WTC11 (cell line): ENCODE data around the gene NTSR1. TPM values are rescaled to one million over a fixed set of nuclear protein-coding genes. Genes with fewer than 3 reads are reported as not detected.
"Not testable (repeated sequence)": the region's sequence is repeated elsewhere in the genome, so short reads cannot be mapped to it uniquely, and the experiment has no call there.

Source experiments
- ATAC-seq: fragments of 200-7000 bp; cut with Tn5 transposase; 2 replicates; pipeline ENCODE4 v1.10.0; 2021; ENCODE audit warnings: mild to moderate bottlenecking, moderate library complexity
- CTCF ChIA-PET: fragments of 300-600 bp; sonication (Branson Sonifier 250); formaldehyde crosslinking; loops from one replicate; lab custom pipeline; 2021; ENCODE audit warnings: antibody characterized with exemption; lab: Charles Lee
- POLR2A ChIA-PET: fragments of 350-600 bp; sonication (Branson Sonifier 250); formaldehyde crosslinking; loops from one replicate; lab custom pipeline; 2021; ENCODE audit warnings: antibody characterized with exemption; lab: Charles Lee
- DNase-seq: peaks from one replicate; pipeline ENCODE4 v3.0.0; 2021; ENCODE audit warnings: low spot score
- H3K27ac Mint-ChIP-seq: 2 replicates; pipeline ENCODE4 v1.8.0; 2021; ENCODE audit warnings: mixed read lengths
- H3K27me3 Mint-ChIP-seq: 2 replicates; pipeline ENCODE4 v1.8.0; 2021; ENCODE audit warnings: low read depth, mild to moderate bottlenecking, moderate library complexity, mixed read lengths
- H3K36me3 Mint-ChIP-seq: 2 replicates; pipeline ENCODE4 v1.8.0; 2021; ENCODE audit warnings: mixed read lengths
- H3K4me1 Mint-ChIP-seq: 2 replicates; pipeline ENCODE4 v1.8.0; 2022; ENCODE audit warnings: mixed read lengths
- H3K4me3 Mint-ChIP-seq: 2 replicates; pipeline ENCODE4 v1.8.0; 2021; ENCODE audit warnings: mild to moderate bottlenecking, moderate library complexity, mixed read lengths
- H3K9me3 Mint-ChIP-seq: 2 replicates; pipeline ENCODE4 v1.8.0; 2021; ENCODE audit warnings: mixed read lengths
- ATF1 ChIP-seq: sonication (generic); formaldehyde crosslinking; IDR thresholded peaks from 2 replicates; pipeline ENCODE4 v1.8.1; 2023; ENCODE audit warnings: mild to moderate bottlenecking, moderate library complexity, missing genetic modification reagents
- FOXP1 ChIP-seq: sonication (generic); formaldehyde crosslinking; IDR thresholded peaks from 2 replicates; pipeline ENCODE4 v1.8.0; 2022; ENCODE audit warnings: missing genetic modification reagents, mild to moderate bottlenecking, moderate library complexity, borderline replicate concordance
- GABPB1 ChIP-seq: sonication (generic); formaldehyde crosslinking; IDR thresholded peaks from 2 replicates; pipeline ENCODE4 v1.8.1; 2023; ENCODE audit warnings: mild to moderate bottlenecking, missing genetic modification reagents
- IRF2 ChIP-seq: sonication (generic); formaldehyde crosslinking; IDR thresholded peaks from 2 replicates; pipeline ENCODE4 v1.8.0; 2022; ENCODE audit warnings: low read depth, missing genetic modification reagents, borderline replicate concordance
- JAZF1 ChIP-seq: fragments of 250-450 bp; sonication (Bioruptor Pico); IDR thresholded peaks from 2 replicates; pipeline ENCODE4 v1.9.0; 2021; ENCODE audit warnings: moderate library complexity, mild to moderate bottlenecking, inconsistent platforms
- KAT7 ChIP-seq: sonication (generic); formaldehyde crosslinking; IDR thresholded peaks from 2 replicates; pipeline ENCODE4 v1.8.1; 2023; ENCODE audit warnings: missing genetic modification reagents, mild to moderate bottlenecking, borderline replicate concordance
- NR1H2 ChIP-seq: sonication (generic); formaldehyde crosslinking; IDR thresholded peaks from 2 replicates; pipeline ENCODE4 v1.9.0; 2021; ENCODE audit warnings: mild to moderate bottlenecking, moderate library complexity, missing genetic modification reagents
- RORB ChIP-seq: fragments of 250-450 bp; sonication (Bioruptor Pico); IDR thresholded peaks from 2 replicates; pipeline ENCODE4 v1.9.0; 2021; ENCODE audit warnings: mild to moderate bottlenecking
- SOX15 ChIP-seq: fragments of 250-450 bp; sonication (Bioruptor Pico); IDR thresholded peaks from 2 replicates; pipeline ENCODE4 v1.9.0; 2021; ENCODE audit warnings: mild to moderate bottlenecking
- ZBTB21 ChIP-seq: sonication (generic); formaldehyde crosslinking; IDR thresholded peaks from 2 replicates; pipeline ENCODE4 v1.8.1; 2023; ENCODE audit warnings: mild to moderate bottlenecking, missing genetic modification reagents, borderline replicate concordance
- ZNF232 ChIP-seq: sonication (generic); formaldehyde crosslinking; IDR thresholded peaks from 2 replicates; pipeline ENCODE4 v1.8.0; 2022; ENCODE audit warnings: mild to moderate bottlenecking, missing genetic modification reagents
- ZNF423 ChIP-seq: fragments of 250-450 bp; sonication (Bioruptor Pico); IDR thresholded peaks from 2 replicates; pipeline ENCODE4 v2.1.2; 2022; ENCODE audit warnings: mild to moderate bottlenecking, moderate library complexity
- total RNA-seq: library from RNA; stranded (reverse); gene quantifications from 3 replicates; pipeline ENCODE4 v1.2.3, GENCODE V29; 2021
- TF ChIP-seq, protein P1 (sequence below): fragments of 250-450 bp; sonication (Bioruptor Pico); IDR thresholded peaks from 2 replicates; pipeline ENCODE4 v1.8.0; 2021; ENCODE audit warnings: mild to moderate bottlenecking
- TF ChIP-seq, protein P2 (sequence below): sonication (generic); formaldehyde crosslinking; IDR thresholded peaks from 2 replicates; pipeline ENCODE4 v1.8.0; 2023; ENCODE audit warnings: missing genetic modification reagents
- TF ChIP-seq, protein P3 (sequence below): sonication (generic); formaldehyde crosslinking; IDR thresholded peaks from 2 replicates; pipeline ENCODE4 v1.8.0; 2023; ENCODE audit warnings: mild to moderate bottlenecking, missing genetic modification reagents
- TF ChIP-seq, protein P4 (sequence below): sonication (generic); formaldehyde crosslinking; IDR thresholded peaks from 2 replicates; pipeline ENCODE4 v1.8.0; 2022; ENCODE audit warnings: mild to moderate bottlenecking, missing genetic modification reagents
- TF ChIP-seq, protein P5 (sequence below): sonication (generic); formaldehyde crosslinking; IDR thresholded peaks from 2 replicates; pipeline ENCODE4 v1.8.1; 2023; ENCODE audit warnings: mild to moderate bottlenecking, missing genetic modification reagents, moderate library complexity

NTSR1 gene
- total RNA-seq, 1 experiment from 2014 or later, result 0.63 TPM

DNA sequence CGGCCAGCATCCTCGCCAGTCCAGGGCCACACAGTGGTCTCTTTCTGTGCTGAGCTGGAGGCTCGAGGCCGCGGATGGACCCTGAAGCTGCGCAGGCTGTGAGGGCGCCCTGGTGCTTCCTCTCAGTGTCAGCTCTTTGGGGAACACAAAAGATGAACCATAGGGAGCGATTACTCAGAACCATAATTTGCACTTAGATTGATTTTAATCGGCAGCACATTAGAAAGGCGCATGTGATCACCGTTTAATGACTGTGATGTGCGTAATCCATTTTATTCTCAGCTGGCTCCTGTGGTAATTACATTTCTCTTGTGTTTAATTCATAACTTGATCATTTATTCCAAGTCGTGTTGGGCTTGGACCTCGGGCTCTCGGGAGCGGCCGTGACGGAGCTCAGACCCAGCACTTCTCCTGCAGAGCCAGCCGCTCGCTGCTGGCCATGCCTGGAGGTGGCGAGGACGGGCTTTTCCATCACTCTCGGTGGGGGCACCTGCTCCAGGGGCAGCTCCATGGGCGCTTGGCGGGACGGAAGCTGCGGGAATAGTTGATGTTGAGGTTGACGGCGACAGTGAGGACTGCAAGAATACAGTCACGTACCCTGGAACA, 25.6 kb upstream of the NTSR1 start:
- ChIA-PET CTCF (interaction anchor here (2.4 kb wide), 1 partner anchor 108 kb away, joined by 15 read pairs; no protein-coding TSS in a partner anchor), POLR2A (no interaction called here)
- Mint-ChIP-seq H3K4me3 (no peak overlapping the region), H3K36me3 (peaks cover 7% of the 10 kb centered on the region), H3K27ac (no peak overlapping the region), H3K9me3 (peaks cover 15% of the 10 kb centered on the region), H3K4me1 (peaks cover 6% of the 10 kb centered on the region; the same call in 1 of the 2 replicates), H3K27me3 (peaks cover 4% of the 10 kb centered on the region)
- no peak for TF ChIP-seq ZNF232 (CRISPR knock-in tag)
- no peak for TF ChIP-seq ZBTB21 (CRISPR knock-in tag)
- no peak for TF ChIP-seq ATF1
- TF ChIP-seq, protein P1, sequence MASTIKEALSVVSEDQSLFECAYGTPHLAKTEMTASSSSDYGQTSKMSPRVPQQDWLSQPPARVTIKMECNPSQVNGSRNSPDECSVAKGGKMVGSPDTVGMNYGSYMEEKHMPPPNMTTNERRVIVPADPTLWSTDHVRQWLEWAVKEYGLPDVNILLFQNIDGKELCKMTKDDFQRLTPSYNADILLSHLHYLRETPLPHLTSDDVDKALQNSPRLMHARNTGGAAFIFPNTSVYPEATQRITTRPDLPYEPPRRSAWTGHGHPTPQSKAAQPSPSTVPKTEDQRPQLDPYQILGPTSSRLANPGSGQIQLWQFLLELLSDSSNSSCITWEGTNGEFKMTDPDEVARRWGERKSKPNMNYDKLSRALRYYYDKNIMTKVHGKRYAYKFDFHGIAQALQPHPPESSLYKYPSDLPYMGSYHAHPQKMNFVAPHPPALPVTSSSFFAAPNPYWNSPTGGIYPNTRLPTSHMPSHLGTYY (CRISPR knock-in tag), result no peak
- TF ChIP-seq FOXP1 (CRISPR knock-in tag), result no peak
- no peak for TF ChIP-seq NR1H2 (CRISPR knock-in tag)
- TF ChIP-seq, protein P2, sequence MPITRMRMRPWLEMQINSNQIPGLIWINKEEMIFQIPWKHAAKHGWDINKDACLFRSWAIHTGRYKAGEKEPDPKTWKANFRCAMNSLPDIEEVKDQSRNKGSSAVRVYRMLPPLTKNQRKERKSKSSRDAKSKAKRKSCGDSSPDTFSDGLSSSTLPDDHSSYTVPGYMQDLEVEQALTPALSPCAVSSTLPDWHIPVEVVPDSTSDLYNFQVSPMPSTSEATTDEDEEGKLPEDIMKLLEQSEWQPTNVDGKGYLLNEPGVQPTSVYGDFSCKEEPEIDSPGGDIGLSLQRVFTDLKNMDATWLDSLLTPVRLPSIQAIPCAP (CRISPR knock-in tag), result no peak
- TF ChIP-seq IRF2 (CRISPR knock-in tag), result no peak
- TF ChIP-seq, protein P3, sequence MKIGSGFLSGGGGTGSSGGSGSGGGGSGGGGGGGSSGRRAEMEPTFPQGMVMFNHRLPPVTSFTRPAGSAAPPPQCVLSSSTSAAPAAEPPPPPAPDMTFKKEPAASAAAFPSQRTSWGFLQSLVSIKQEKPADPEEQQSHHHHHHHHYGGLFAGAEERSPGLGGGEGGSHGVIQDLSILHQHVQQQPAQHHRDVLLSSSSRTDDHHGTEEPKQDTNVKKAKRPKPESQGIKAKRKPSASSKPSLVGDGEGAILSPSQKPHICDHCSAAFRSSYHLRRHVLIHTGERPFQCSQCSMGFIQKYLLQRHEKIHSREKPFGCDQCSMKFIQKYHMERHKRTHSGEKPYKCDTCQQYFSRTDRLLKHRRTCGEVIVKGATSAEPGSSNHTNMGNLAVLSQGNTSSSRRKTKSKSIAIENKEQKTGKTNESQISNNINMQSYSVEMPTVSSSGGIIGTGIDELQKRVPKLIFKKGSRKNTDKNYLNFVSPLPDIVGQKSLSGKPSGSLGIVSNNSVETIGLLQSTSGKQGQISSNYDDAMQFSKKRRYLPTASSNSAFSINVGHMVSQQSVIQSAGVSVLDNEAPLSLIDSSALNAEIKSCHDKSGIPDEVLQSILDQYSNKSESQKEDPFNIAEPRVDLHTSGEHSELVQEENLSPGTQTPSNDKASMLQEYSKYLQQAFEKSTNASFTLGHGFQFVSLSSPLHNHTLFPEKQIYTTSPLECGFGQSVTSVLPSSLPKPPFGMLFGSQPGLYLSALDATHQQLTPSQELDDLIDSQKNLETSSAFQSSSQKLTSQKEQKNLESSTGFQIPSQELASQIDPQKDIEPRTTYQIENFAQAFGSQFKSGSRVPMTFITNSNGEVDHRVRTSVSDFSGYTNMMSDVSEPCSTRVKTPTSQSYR (CRISPR knock-in tag), result no peak
- TF ChIP-seq SOX15 (CRISPR knock-in tag), result no peak
- TF ChIP-seq GABPB1 (CRISPR knock-in tag), result no peak
- no peak for TF ChIP-seq RORB
- no peak for TF ChIP-seq JAZF1 (CRISPR knock-in tag)
- TF ChIP-seq, protein P4, sequence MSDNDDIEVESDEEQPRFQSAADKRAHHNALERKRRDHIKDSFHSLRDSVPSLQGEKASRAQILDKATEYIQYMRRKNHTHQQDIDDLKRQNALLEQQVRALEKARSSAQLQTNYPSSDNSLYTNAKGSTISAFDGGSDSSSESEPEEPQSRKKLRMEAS (CRISPR knock-in tag), result no peak
- no peak for TF ChIP-seq ZNF423 (CRISPR knock-in tag)
- TF ChIP-seq, protein P5, sequence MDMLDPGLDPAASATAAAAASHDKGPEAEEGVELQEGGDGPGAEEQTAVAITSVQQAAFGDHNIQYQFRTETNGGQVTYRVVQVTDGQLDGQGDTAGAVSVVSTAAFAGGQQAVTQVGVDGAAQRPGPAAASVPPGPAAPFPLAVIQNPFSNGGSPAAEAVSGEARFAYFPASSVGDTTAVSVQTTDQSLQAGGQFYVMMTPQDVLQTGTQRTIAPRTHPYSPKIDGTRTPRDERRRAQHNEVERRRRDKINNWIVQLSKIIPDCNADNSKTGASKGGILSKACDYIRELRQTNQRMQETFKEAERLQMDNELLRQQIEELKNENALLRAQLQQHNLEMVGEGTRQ (CRISPR knock-in tag), result no peak
- no peak for TF ChIP-seq KAT7 (CRISPR knock-in tag)
- DNase-seq (no peak), ATAC-seq (no peak)

DNA sequence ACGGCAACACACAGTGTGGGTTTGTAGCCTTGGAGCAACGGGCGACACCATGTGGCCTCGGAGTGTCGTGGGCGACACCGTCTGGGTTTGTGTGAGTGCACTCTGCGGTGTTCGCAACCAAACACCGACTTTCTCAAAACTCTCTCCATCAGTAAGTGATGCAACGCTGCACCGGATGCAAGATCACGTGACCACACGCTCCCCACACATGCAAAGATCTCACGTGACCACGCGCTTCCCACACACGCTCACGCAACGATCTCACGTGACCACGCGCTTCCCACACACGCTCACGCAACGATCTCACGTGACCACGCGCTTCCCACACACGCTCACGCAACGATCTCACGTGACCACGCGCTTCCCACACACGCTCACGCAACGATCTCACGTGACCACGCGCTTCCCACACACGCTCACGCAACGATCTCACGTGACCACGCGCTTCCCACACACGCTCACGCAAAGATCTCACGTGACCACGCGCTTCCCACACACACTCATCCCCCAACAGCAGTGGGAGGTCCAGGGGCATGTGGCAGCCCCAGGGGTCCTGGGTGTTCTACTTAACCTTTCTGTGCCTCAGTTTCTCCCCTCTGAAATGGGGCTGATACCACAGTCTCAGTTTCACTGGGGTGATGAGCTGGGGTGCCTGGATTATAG, 24.8 kb upstream of the NTSR1 start:
- H3K9me3 Mint-ChIP-seq, result peaks cover 15% of the 10 kb centered on the region

More for the DNA sequence above, 24.8 kb upstream of the NTSR1 start:
- DNase-seq, H3K4me1 Mint-ChIP-seq, ATAC-seq, H3K27ac Mint-ChIP-seq, H3K36me3 Mint-ChIP-seq, H3K27me3 Mint-ChIP-seq, H3K4me3 Mint-ChIP-seq: not testable (repeated sequence)
- CTCF ChIA-PET, result interaction anchor here (1.0 to 2.4 kb wide), 3 partner anchors 24 to 108 kb away, joined by 6 to 15 read pairs (median 7); no protein-coding TSS in a partner anchor
- POLR2A ChIA-PET, result interaction anchor here (0.6 kb wide), 1 partner anchor 11 kb away, joined by 3 read pairs; no protein-coding TSS in a partner anchor
